ENCODE results near the gene NEK1.
"Not testable (repeated sequence)": the region's sequence is repeated elsewhere in the genome, so short reads cannot be mapped to it uniquely, and the experiment has no call there.

Gene NEK1

GRCh38 chr4:169484485-169484884, 127.9 kb downstream of the NEK1 start:
- DNase-seq (ENCODE audit: low read depth in 2 of 2), result peak; percentile 19 to 42
- no peak overlapping the region for H3K4me3 ChIP-seq (replicated peaks in 1 of 2; ENCODE audit: low read depth in 2 of 2, low read length in 2 of 2)
- TF ChIP-seq CTCF (IDR thresholded peaks at IDR 0.05; ENCODE audit: low read depth, low read length), result no peak

- no peak for DNase-seq (ENCODE audit: low read depth in 2 of 2)
- TF ChIP-seq CTCF (IDR thresholded peaks at IDR 0.05; ENCODE audit: low read depth, low read length), result no peak
- no peak overlapping the region for H3K4me3 ChIP-seq (replicated peaks in 1 of 2; ENCODE audit: low read depth in 2 of 2, low read length in 2 of 2)
These were observed 148.3 kb downstream of the NEK1 start for GRCh38 chr4:169464080-169464479.

GRCh38 chr4:169460081-169460480, 152.3 kb downstream of the NEK1 start:
- DNase-seq (ENCODE audit: low read depth in 2 of 2), result no peak
- H3K4me3 ChIP-seq (replicated peaks in 1 of 2; ENCODE audit: low read depth in 2 of 2, low read length in 2 of 2), result no peak overlapping the region
- TF ChIP-seq CTCF (IDR thresholded peaks at IDR 0.05; ENCODE audit: low read depth, low read length), result no peak

DNA sequence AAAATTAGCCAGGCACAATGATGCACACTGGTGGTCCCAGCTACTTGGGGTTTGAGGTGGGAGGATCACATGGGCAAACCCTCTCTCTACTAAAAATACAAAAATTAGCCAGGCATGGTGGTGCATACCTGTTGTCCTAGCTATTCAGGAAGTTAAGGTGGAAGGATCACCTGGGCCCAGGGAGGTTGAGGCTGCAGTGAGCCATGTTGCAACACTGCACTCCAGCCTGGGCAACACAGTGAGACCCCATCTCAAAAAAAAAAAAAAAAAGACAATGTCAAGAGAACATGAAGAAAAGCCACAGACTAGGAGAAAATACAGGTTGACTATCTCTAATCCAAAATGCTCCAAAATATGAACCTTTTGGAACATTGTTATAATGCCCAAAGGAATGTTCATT, 153.8 kb downstream of the NEK1 start:
- no peak for DNase-seq (ENCODE audit: low read depth in 2 of 2)
- TF ChIP-seq CTCF (IDR thresholded peaks at IDR 0.05; ENCODE audit: low read depth, low read length), result no peak
- no peak overlapping the region for H3K4me3 ChIP-seq (replicated peaks in 1 of 2; ENCODE audit: low read depth in 2 of 2, low read length in 2 of 2)

DNA sequence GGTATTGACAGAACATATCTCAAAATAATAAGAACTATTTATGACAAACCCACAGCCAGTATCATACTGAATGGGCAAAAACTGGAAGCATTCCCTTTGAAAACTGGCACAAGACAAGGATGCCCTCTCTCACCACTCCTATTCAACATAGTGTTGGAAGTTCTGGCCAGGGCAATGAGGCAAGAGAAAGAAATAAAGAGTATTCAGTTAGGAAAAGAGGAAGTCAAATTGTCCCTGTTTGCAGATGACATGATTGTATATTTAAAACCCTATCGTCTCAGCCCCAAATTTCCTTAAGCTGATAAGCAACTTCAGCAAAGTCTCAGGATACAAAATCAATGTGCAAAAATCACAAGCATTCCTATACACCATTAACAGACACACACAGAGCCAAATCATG, 159.7 kb downstream of the NEK1 start:
- not testable (repeated sequence) for H3K4me3 ChIP-seq (replicated peaks in 1 of 2; ENCODE audit: low read depth in 2 of 2, low read length in 2 of 2); DNase-seq (ENCODE audit: low read depth in 2 of 2)

DNA sequence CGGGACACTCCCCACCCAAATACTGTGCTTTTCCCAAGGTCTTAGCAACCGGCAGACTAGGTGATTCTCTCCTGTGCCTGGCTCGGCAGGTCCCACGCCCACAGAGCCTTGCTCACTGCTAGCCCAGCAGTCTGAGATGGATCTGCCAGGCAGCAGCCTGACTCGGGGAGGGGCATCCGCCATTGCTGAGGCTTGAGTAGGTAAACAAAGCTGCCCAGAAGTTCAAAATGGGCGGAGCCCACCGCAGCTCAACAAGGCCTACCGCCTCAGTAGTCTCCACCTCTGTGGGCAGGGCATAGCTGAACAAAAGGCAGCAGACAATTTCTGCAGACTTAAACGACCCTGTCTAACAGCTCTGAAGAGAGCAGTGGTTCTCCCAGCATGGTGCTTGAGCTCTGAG, 163.4 kb downstream of the NEK1 start:
- H3K4me3 ChIP-seq (replicated peaks in 1 of 2; ENCODE audit: low read depth in 2 of 2, low read length in 2 of 2); DNase-seq (ENCODE audit: low read depth in 2 of 2): not testable (repeated sequence)

GRCh38 chr4:169446824-169447223, 165.6 kb downstream of the NEK1 start:
- DNase-seq (ENCODE audit: low read depth in 2 of 2), result no peak
- no peak for TF ChIP-seq CTCF (IDR thresholded peaks at IDR 0.05; ENCODE audit: low read depth, low read length)
- no peak overlapping the region for H3K4me3 ChIP-seq (replicated peaks in 1 of 2; ENCODE audit: low read depth in 2 of 2, low read length in 2 of 2)

DNA sequence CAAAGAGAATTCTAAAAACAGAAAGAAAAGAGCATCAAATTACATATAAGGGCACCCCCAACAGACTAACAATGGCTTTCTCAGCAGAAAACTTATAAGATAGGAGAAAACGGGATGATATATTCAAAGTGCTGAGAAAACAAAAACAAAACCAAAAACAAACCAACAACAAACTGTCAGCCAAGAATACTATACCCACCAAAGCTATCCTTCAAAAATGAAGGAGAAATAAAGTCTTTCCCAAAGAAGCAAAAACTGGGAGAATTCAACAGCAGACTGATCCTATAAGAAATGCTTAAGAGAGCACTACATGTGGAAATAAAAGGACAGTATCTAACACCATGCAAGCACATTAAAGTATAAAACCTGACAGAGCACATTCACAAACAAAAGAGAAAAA, 168.6 kb downstream of the NEK1 start:
- H3K4me3 ChIP-seq (replicated peaks in 1 of 2; ENCODE audit: low read depth in 2 of 2, low read length in 2 of 2), result no peak overlapping the region

More for the DNA sequence above, 168.6 kb downstream of the NEK1 start:
- no peak for DNase-seq (ENCODE audit: low read depth in 2 of 2)
- no peak for TF ChIP-seq CTCF (IDR thresholded peaks at IDR 0.05; ENCODE audit: low read depth, low read length)

All from cardiac fibroblast (primary cell).